GM21723 (cell line): ENCODE results near the gene WTAP.
A peak's percentile ranks its signal among the peaks of the same experiment; 100 is the strongest.
"Not testable (repeated sequence)": the region's sequence is repeated elsewhere in the genome, so short reads cannot be mapped to it uniquely, and the experiment has no call there.

Source experiments
- ATAC-seq: cut with Tn5 transposase; IDR thresholded peaks from one replicate; pipeline ENCODE4 v1.9.1; 2021; ENCODE audit warnings: mild to moderate bottlenecking, moderate library complexity; ENCODE audit not compliant: unreplicated experiment

WTAP gene

GRCh38 chr6:159693128-159693893 lies 34.0 kb upstream of the WTAP start, which contains the start of gene SOD2:
Gene SOD2 (minus strand): TSS chr6:159693241. CDS start chr6:159693167, 74 bp downstream.
- peak; percentile 77 for ATAC-seq

- peak; percentile 5 for ATAC-seq
These were observed 33.3 kb upstream of the WTAP start for GRCh38 chr6:159693894-159694545.

- no peak for ATAC-seq
These were observed 31.3 kb upstream of the WTAP start for GRCh38 chr6:159695984-159696383.

- ATAC-seq: no peak
These were observed 26.3 kb upstream of the WTAP start for GRCh38 chr6:159700970-159701369.

GRCh38 chr6:159701413-159701999 lies 25.8 kb upstream of the WTAP start:
- no peak for ATAC-seq

- not testable (repeated sequence) for ATAC-seq
These were observed 16.7 kb upstream of the WTAP start for GRCh38 chr6:159710603-159711002.

GRCh38 chr6:159712389-159712788 lies 14.9 kb upstream of the WTAP start:
- ATAC-seq: not testable (repeated sequence)

- ATAC-seq: no peak
These were observed 13.3 kb upstream of the WTAP start for GRCh38 chr6:159713984-159714383.

- no peak for ATAC-seq
These were observed 12.9 kb upstream of the WTAP start for GRCh38 chr6:159714404-159714803.

- no peak for ATAC-seq
These were observed 12.1 kb upstream of the WTAP start for GRCh38 chr6:159715166-159715565.

GRCh38 chr6:159715605-159716004 lies 11.7 kb upstream of the WTAP start:
- ATAC-seq: no peak

- no peak for ATAC-seq
These were observed 10.8 kb upstream of the WTAP start for GRCh38 chr6:159716247-159717096.

GRCh38 chr6:159718634-159719033 lies 8.7 kb upstream of the WTAP start:
- ATAC-seq: no peak

- ATAC-seq: no peak
These were observed 8.0 kb upstream of the WTAP start for GRCh38 chr6:159719287-159719686.

- no peak for ATAC-seq
These were observed 6.6 kb upstream of the WTAP start for GRCh38 chr6:159720708-159721107.

- not testable (repeated sequence) for ATAC-seq
These were observed 5.3 kb upstream of the WTAP start for GRCh38 chr6:159721981-159722380.

GRCh38 chr6:159722655-159723054 lies 4.7 kb upstream of the WTAP start:
- no peak for ATAC-seq

GRCh38 chr6:159723259-159723658 lies 4.0 kb upstream of the WTAP start:
- ATAC-seq: no peak

GRCh38 chr6:159724778-159725177 lies 2.5 kb upstream of the WTAP start:
- no peak for ATAC-seq

GRCh38 chr6:159725208-159725607 lies 2.1 kb upstream of the WTAP start:
- not testable (repeated sequence) for ATAC-seq
